HEK293 (cell line): ENCODE measurements around the gene OR2S2.

ENCODE experiments used
- CTCF ChIA-PET: fragments of 350-600 bp; formaldehyde crosslinking; extraction: SDS; loops from one replicate; lab custom pipeline; 2021; ENCODE audit warnings: antibody characterized with exemption; lab: Yijun Ruan, JAX
- POLR2A ChIA-PET: fragments of 300-600 bp; formaldehyde crosslinking; extraction: SDS; loops from one replicate; lab custom pipeline; 2020; ENCODE audit warnings: antibody characterized with exemption, inconsistent platforms; lab: Yijun Ruan, JAX
- H3K27ac ChIP-seq: fragments of 200-500 bp; sonication (Bioruptor generic); 2 replicates; pipeline ENCODE4 v1.5.1; 2014; ENCODE audit warnings: low read depth, low read length, control low read depth, inconsistent platforms; ENCODE audit errors: extremely low read depth
- H3K36me3 ChIP-seq, 2 experiments: fragments of 200-500 bp in 1 of 2; sonication (Bioruptor generic) in 1 of 2; 1 replicate in 1 of 2; 2 replicates in 1 of 2; pipeline ENCODE4 v1.5.1; 2014 to 2017; ENCODE audit warnings: inconsistent platforms in 2 of 2, low read length in 2 of 2; ENCODE audit not compliant: control insufficient read depth in 2 of 2, insufficient read depth in 1 of 2
- H3K4me1 ChIP-seq: fragments of 200-500 bp; sonication (Bioruptor generic); 2 replicates; pipeline ENCODE4 v1.5.1; 2014; ENCODE audit warnings: mild to moderate bottlenecking, low read length, inconsistent platforms; ENCODE audit not compliant: control insufficient read depth, insufficient read depth
- H3K4me3 ChIP-seq: 2 replicates; pipeline ENCODE4 v1.5.1; 2011; ENCODE audit warnings: low read depth, mild to moderate bottlenecking, control low read depth, low read length, moderate library complexity
- H3K9me3 ChIP-seq: fragments of 200-500 bp; sonication (Bioruptor generic); 2 replicates; pipeline ENCODE4 v1.5.1; 2014; ENCODE audit warnings: low read depth, low read length, inconsistent platforms; ENCODE audit not compliant: control insufficient read depth, insufficient read depth
- CTCF ChIP-seq: fragments of 450-650 bp; formaldehyde crosslinking; IDR thresholded peaks from 2 replicates; pipeline ENCODE4 v1.5.1; 2016; ENCODE audit warnings: missing biosample characterization, missing genetic modification characterization
- GLI2 ChIP-seq: fragments of 450-650 bp; formaldehyde crosslinking; IDR thresholded peaks from 2 replicates; pipeline ENCODE4; 2017; ENCODE audit warnings: missing biosample characterization, missing genetic modification characterization, low read depth, borderline replicate concordance
- MEIS1 ChIP-seq: sonication (generic); formaldehyde crosslinking; IDR thresholded peaks from 2 replicates; pipeline ENCODE4 v1.8.1; 2022; ENCODE audit warnings: missing genetic modification reagents, mild to moderate bottlenecking, borderline replicate concordance
- PATZ1 ChIP-seq: fragments of 450-650 bp; formaldehyde crosslinking; IDR thresholded peaks from 2 replicates; pipeline ENCODE4 v1.5.1; 2016; ENCODE audit warnings: missing biosample characterization, missing genetic modification characterization
- PRDM10 ChIP-seq: fragments of 450-650 bp; formaldehyde crosslinking; IDR thresholded peaks from 2 replicates; pipeline ENCODE4 v1.5.1; 2016; ENCODE audit warnings: missing biosample characterization, missing genetic modification characterization
- RBAK ChIP-seq: fragments of 450-650 bp; formaldehyde crosslinking; IDR thresholded peaks from 2 replicates; pipeline ENCODE4 v1.5.1; 2016; ENCODE audit warnings: missing biosample characterization, missing genetic modification characterization
- SETDB1 ChIP-seq: IDR thresholded peaks from one replicate; pipeline ENCODE4 v1.6.1; 2017; ENCODE audit warnings: mild to moderate bottlenecking, low read length, moderate library complexity, mixed read lengths; ENCODE audit not compliant: insufficient read length
- ZBTB7A ChIP-seq: fragments of 450-650 bp; formaldehyde crosslinking; IDR thresholded peaks from 2 replicates; pipeline ENCODE4 v1.5.1; 2016; ENCODE audit warnings: low read depth, missing biosample characterization, missing genetic modification characterization
- ZNF266 ChIP-seq: fragments of 450-650 bp; formaldehyde crosslinking; IDR thresholded peaks from 2 replicates; pipeline ENCODE4 v1.5.1; 2016; ENCODE audit warnings: missing biosample characterization, missing genetic modification characterization, low read depth
- ZNF311 ChIP-seq: fragments of 450-650 bp; formaldehyde crosslinking; IDR thresholded peaks from 2 replicates; pipeline ENCODE4 v1.5.1; 2017; ENCODE audit warnings: missing biosample characterization, missing genetic modification characterization, borderline replicate concordance
- ZNF366 ChIP-seq: fragments of 450-650 bp; formaldehyde crosslinking; conservative IDR thresholded peaks from 2 replicates; pipeline ENCODE4 v1.5.1; 2016; ENCODE audit warnings: missing biosample characterization, missing genetic modification characterization
- ZNF621 ChIP-seq: fragments of 450-650 bp; formaldehyde crosslinking; IDR thresholded peaks from 2 replicates; pipeline ENCODE4 v1.5.1; 2017; ENCODE audit warnings: missing biosample characterization, missing genetic modification characterization
- ZNF660 ChIP-seq: fragments of 450-650 bp; IDR thresholded peaks from 2 replicates; pipeline ENCODE4 v1.5.1; 2018; ENCODE audit warnings: missing biosample characterization, mild to moderate bottlenecking, missing genetic modification characterization
- ZNF747 ChIP-seq: fragments of 450-650 bp; formaldehyde crosslinking; IDR thresholded peaks from 2 replicates; pipeline ENCODE4 v1.5.1; 2016; ENCODE audit warnings: missing biosample characterization, missing genetic modification characterization
- ZNF777 ChIP-seq: fragments of 450-650 bp; formaldehyde crosslinking; IDR thresholded peaks from 2 replicates; pipeline ENCODE4 v1.5.1; 2017; ENCODE audit warnings: missing biosample characterization, missing genetic modification characterization, borderline replicate concordance

Gene OR2S2

GRCh38 chr9:35960039-35960655, 2.2 kb upstream of the OR2S2 start (continued):
- no peak for TF ChIP-seq PRDM10
- no peak for TF ChIP-seq ZNF311 (tag by site-specific recombination)
- TF ChIP-seq ZNF777 (tag by site-specific recombination): no peak
- no peak for TF ChIP-seq ZNF266 (tag by site-specific recombination)

- ChIA-PET POLR2A (no interaction called here), CTCF (interaction anchor here (0.6 to 7.0 kb wide), 17 partner anchors 11 to 255 kb away, joined by 3 to 99 read pairs (median 5); no protein-coding TSS in a partner anchor)
- no peak overlapping the region for H3K4me3 ChIP-seq
- H3K36me3 ChIP-seq: no peaks in the 10 kb centered on the region
- no peaks in the 10 kb centered on the region for H3K9me3 ChIP-seq
- TF ChIP-seq CTCF (tag by site-specific recombination) (no peak), ZNF621 (no peak), ZNF747 (tag by site-specific recombination) (no peak), ZNF660 (tag by site-specific recombination) (no peak), PATZ1 (tag by site-specific recombination) (no peak), ZBTB7A (tag by site-specific recombination) (no peak), GLI2 (tag by site-specific recombination) (no peak), SETDB1 (no peak), RBAK (tag by site-specific recombination) (no peak), MEIS1 (CRISPR knock-in tag) (no peak), ZNF366 (tag by site-specific recombination) (no peak), PRDM10 (no peak)
- H3K27ac ChIP-seq: no peak overlapping the region
- H3K4me1 ChIP-seq: no peaks in the 10 kb centered on the region
Observed at GRCh38 chr9:35956651-35957050, 1.3 kb downstream of the OR2S2 start.
